ENCODE measurements around the gene FOXK1. TPM values are rescaled to one million over a fixed set of nuclear protein-coding genes. Genes with fewer than 3 reads are reported as not detected.
"Not testable (repeated sequence)": the region's sequence is repeated elsewhere in the genome, so short reads cannot be mapped to it uniquely, and the experiment has no call there.

FOXK1 gene
- total RNA-seq, 2 donors from 2014 or later: 36.9 to 43.4 TPM

DNA sequence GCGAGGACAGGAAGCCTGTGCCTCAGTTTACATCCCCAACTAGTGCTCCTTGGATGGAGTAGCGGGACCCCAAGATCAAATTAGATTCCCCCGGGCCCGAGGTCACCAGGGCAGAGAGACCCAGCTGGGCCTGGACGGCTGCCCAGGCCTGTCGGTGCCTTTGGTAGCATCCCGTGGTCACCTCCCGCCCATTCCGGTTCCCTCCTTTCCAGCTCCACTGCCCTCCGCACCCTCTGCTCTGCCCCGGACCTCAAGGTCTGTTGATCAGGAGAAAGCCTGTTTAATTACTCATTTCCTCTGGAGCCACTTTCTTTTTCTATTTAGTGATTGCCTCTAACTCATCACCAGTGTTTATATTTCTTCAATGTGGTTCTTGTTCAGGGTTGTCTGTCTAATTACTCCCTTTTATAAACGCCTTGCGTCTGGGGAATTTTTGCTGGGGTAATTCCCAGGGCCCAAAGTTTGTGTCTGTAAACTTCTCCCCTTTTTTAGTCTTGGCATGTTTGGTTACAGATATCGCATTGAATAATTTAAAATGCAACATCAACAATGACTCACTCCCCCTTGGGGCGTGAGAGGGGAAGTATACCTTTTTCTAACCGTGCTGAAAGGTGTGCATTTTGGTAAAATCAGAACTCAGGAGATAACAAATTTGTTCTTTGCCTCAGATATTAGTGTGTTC lies 1.9 kb downstream of the FOXK1 start:
- Histone ChIP-seq H3K4me3 (ENCODE audit: low read length) (peak overlapping the region; percentile 89), H3K27ac (ENCODE audit: low read depth, low read length) (no peak overlapping the region), H3K27me3 (ENCODE audit: control insufficient read depth, insufficient read depth, low read length, poor library complexity, severe bottlenecking) (peaks cover 10% of the 10 kb centered on the region), H3K9ac (ENCODE audit: extremely low read depth, low read length, poor library complexity, severe bottlenecking) (peak overlapping the region; percentile 74), H3K36me3 (ENCODE audit: control insufficient read depth, insufficient read depth, low read length) (no peaks in the 10 kb centered on the region), H3K9me3 (ENCODE audit: control insufficient read depth, low read length) (no peaks in the 10 kb centered on the region), H3K4me1 (ENCODE audit: control insufficient read depth, insufficient read depth, low read length) (no peaks in the 10 kb centered on the region)
- TF ChIP-seq, protein P1, sequence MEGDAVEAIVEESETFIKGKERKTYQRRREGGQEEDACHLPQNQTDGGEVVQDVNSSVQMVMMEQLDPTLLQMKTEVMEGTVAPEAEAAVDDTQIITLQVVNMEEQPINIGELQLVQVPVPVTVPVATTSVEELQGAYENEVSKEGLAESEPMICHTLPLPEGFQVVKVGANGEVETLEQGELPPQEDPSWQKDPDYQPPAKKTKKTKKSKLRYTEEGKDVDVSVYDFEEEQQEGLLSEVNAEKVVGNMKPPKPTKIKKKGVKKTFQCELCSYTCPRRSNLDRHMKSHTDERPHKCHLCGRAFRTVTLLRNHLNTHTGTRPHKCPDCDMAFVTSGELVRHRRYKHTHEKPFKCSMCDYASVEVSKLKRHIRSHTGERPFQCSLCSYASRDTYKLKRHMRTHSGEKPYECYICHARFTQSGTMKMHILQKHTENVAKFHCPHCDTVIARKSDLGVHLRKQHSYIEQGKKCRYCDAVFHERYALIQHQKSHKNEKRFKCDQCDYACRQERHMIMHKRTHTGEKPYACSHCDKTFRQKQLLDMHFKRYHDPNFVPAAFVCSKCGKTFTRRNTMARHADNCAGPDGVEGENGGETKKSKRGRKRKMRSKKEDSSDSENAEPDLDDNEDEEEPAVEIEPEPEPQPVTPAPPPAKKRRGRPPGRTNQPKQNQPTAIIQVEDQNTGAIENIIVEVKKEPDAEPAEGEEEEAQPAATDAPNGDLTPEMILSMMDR (conservative IDR thresholded peaks at IDR 0.05): peak; percentile 58
- H3K27ac Mint-ChIP-seq: no peak overlapping the region
- peak overlapping the region; percentile 74 for H3K4me3 Mint-ChIP-seq
- peaks cover 22% of the 10 kb centered on the region for H3K36me3 Mint-ChIP-seq (ENCODE audit: low read depth)
- peak; percentile 63 for DNase-seq
- peaks cover 5% of the 10 kb centered on the region for H3K9me3 Mint-ChIP-seq
- WGBS, 2 experiments (ENCODE audit: insufficient coverage in 1 of 2, insufficient read length in 1 of 2): 50 to 57% methylated on average over 6 to 16 of the region's 16 CpGs
- H3K4me1 Mint-ChIP-seq: peaks cover 10% of the 10 kb centered on the region
- peaks cover 27% of the 10 kb centered on the region for H3K27me3 Mint-ChIP-seq (ENCODE audit: insufficient read depth)

- Mint-ChIP-seq H3K36me3 (ENCODE audit: low read depth) (peaks cover 25% of the 10 kb centered on the region), H3K9me3 (peaks cover 5% of the 10 kb centered on the region), H3K4me1 (peaks cover 12% of the 10 kb centered on the region), H3K27ac (no peak overlapping the region), H3K4me3 (peak overlapping the region; percentile 74), H3K27me3 (ENCODE audit: insufficient read depth) (peaks cover 19% of the 10 kb centered on the region)
- 93 to 96% methylated on average over 9 of the region's 9 CpGs for WGBS, 2 experiments (ENCODE audit: insufficient coverage in 1 of 2, insufficient read length in 1 of 2)
- Histone ChIP-seq H3K4me1 (ENCODE audit: control insufficient read depth, insufficient read depth, low read length) (no peaks in the 10 kb centered on the region), H3K36me3 (ENCODE audit: control insufficient read depth, insufficient read depth, low read length) (no peaks in the 10 kb centered on the region), H3K4me3 (ENCODE audit: low read length) (peak overlapping the region; percentile 89), H3K9ac (ENCODE audit: extremely low read depth, low read length, poor library complexity, severe bottlenecking) (no peak overlapping the region), H3K27me3 (ENCODE audit: control insufficient read depth, insufficient read depth, low read length, poor library complexity, severe bottlenecking) (peaks cover 10% of the 10 kb centered on the region), H3K27ac (ENCODE audit: low read depth, low read length) (no peak overlapping the region), H3K9me3 (ENCODE audit: control insufficient read depth, low read length) (no peaks in the 10 kb centered on the region)
- no peak for DNase-seq
- TF ChIP-seq, protein P1 (conservative IDR thresholded peaks at IDR 0.05): no peak
These were observed 2.8 kb downstream of the FOXK1 start for GRCh38 chr7:4684846-4685245.

DNA sequence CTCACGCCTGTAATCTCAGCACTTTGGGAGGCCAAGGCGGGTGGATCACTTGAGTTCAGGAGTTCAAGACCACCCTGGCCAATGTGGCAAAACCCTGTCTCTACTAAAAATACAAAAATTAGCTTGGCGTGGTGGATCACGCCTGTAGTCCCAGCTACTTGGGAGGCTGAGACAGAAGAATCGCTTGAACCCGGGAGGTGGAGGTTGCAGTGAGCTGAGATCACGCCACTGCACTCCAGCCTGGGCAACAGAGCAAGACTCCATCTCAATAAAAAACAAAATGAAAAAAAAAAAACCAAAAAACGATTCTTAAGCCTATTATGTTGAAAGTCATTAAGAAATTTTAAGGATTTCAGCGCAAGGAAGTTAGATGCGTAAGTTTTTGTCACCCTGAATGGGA lies 3.6 kb downstream of the FOXK1 start:
- not testable (repeated sequence) for H3K9me3 ChIP-seq (ENCODE audit: control insufficient read depth, low read length); DNase-seq; H3K27ac Mint-ChIP-seq; H3K27ac ChIP-seq (ENCODE audit: low read depth, low read length); H3K9ac ChIP-seq (ENCODE audit: extremely low read depth, low read length, poor library complexity, severe bottlenecking); H3K27me3 ChIP-seq (ENCODE audit: control insufficient read depth, insufficient read depth, low read length, poor library complexity, severe bottlenecking); H3K4me1 ChIP-seq (ENCODE audit: control insufficient read depth, insufficient read depth, low read length); H3K36me3 ChIP-seq (ENCODE audit: control insufficient read depth, insufficient read depth, low read length); H3K4me3 Mint-ChIP-seq; H3K4me3 ChIP-seq (ENCODE audit: low read length); H3K9me3 Mint-ChIP-seq
- WGBS, 2 experiments (ENCODE audit: insufficient coverage in 1 of 2, insufficient read length in 1 of 2): 92 to 94% methylated on average over 4 to 10 of the region's 10 CpGs
- peaks cover 11% of the 10 kb centered on the region for H3K27me3 Mint-ChIP-seq (ENCODE audit: insufficient read depth)
- H3K36me3 Mint-ChIP-seq (ENCODE audit: low read depth): peaks cover 25% of the 10 kb centered on the region
- H3K4me1 Mint-ChIP-seq: peaks cover 14% of the 10 kb centered on the region

Measured in endodermal cell (in vitro differentiated cells).